ENCODE data around the gene PLEKHH1.
A peak's percentile ranks its signal among the peaks of the same experiment; 100 is the strongest.
"Not testable (repeated sequence)": the region's sequence is repeated elsewhere in the genome, so short reads cannot be mapped to it uniquely, and the experiment has no call there.

Gene PLEKHH1

DNA sequence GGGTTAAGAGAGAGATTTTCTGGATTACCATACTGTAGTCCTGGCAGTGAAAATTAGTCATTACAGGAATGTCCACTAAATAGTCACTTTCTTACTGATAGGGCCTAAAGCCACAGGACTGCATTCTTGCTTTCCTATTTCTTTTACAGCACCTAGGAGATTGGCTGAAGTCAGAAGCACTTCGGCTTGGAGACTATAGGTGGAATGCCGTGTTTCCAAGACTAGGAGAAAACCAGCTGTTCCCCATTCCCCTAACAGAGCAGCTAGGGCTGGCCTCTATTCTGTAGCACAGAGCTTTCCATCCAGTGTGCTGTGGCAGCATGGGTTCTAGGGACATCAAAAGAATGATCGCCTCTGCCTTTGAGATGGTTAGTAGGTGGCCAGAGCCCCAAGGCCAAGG, 51.9 kb downstream of the PLEKHH1 start:
- no peak for DNase-seq

- no peak for DNase-seq
These were observed 53.3 kb downstream of the PLEKHH1 start for GRCh38 chr14:67586369-67586768.

GRCh38 chr14:67589204-67589770, 56.2 kb downstream of the PLEKHH1 start:
- no peak for DNase-seq

DNA sequence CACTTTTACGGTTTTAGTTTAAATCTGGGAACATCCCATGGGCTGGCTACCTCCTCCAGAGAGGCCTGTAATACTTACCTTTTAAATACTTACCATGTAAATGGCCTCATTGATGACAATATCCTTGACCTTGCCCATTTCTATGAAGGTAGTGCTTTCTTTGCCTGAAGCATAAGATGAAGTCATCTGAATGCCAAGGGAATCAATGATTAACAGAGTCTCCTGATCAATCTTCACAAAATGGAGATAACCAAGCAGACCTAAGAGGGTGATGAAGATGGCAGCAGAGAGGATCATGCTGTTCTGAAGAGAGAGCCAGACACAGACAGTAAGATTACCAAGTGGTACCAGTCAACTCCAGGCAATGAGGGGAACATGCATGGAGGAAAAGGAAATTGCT, 60.6 kb downstream of the PLEKHH1 start:
- DNase-seq, result not testable (repeated sequence)

GRCh38 chr14:67595392-67595791, 62.3 kb downstream of the PLEKHH1 start:
- DNase-seq, result no peak

DNA sequence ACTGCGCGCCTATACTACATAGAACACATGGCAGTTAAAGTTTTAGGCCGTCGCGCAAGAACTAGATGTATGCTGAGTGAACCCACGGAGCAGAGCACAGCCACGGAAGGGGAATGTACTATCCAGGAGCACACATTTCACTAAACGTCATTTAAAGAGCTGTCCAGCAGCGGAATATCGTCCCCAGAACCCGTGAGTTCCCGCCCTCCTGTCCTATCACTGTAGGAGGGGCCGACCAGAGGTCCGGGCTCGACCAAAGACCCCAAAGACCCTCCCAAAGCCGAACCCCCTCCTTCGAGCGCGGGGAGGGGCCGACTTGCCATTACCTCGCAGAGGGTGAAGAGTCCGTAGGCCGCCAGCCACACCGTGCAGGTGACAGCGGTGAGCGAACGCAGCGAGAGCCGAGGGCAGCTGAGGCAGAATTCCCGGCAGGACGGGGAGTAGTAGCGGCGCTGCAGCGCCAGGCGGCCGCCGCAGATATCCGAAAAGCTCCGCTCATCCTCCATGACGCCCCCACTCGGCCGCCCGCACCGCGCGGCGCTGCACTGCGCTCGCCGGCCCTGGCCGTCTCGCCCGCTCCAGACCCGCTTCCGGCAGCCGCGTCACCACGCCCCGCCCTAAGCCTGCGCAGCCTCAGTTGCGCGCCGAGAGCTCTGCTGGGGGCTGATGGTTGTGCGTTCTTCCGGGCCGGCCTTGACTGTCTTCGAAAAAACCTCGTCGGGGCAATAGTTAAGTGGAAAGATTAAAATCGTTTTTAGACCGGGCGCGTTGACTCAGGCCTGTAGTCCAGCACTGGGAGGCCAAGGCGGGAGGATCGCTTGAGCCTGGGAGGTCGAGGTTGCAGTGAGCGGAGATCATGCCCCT, 66.8 kb downstream of the PLEKHH1 start, which contains the start of gene PIGH:
Gene PIGH, minus strand, starts transcription at position 571 of the 864 bp plus-strand sequence. Its CDS starts 65 bp downstream, at position 506.
- DNase-seq, result peak; percentile 72 to 94 (median 88)

- not testable (repeated sequence) for DNase-seq
These were observed 67.5 kb downstream of the PLEKHH1 start for GRCh38 chr14:67600562-67600974.

GRCh38 chr14:67602076-67602475, 69.0 kb downstream of the PLEKHH1 start:
- no peak for DNase-seq

DNA sequence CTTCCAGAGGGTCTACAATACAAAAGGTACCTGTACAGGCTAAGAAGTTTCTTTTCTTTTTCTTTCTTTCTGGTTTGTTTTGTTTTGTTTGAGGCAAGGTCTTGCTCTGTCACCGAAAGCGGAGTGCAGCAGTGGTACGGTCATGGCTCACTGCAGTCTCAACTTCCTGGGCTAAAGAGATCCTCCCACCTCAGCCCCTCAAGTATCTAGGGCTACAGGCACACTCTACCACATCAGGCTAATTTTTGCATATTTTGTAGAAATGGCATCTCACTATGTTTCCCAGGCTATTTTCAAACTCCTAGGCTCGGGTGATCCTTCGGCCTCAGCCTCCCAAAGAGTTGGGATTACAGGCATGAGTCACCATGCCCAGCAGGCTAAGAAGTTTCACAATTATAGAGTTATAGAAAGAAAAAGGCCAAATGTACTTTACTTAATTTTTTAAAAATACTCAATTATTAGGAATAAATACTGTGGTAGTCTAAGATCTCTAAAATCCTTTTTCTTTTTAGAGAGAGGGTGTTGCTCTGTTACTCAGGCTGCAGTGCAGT, 70.0 kb downstream of the PLEKHH1 start:
- DNase-seq, result no peak

GRCh38 chr14:67607646-67608045, 74.6 kb downstream of the PLEKHH1 start:
- no peak for DNase-seq

DNA sequence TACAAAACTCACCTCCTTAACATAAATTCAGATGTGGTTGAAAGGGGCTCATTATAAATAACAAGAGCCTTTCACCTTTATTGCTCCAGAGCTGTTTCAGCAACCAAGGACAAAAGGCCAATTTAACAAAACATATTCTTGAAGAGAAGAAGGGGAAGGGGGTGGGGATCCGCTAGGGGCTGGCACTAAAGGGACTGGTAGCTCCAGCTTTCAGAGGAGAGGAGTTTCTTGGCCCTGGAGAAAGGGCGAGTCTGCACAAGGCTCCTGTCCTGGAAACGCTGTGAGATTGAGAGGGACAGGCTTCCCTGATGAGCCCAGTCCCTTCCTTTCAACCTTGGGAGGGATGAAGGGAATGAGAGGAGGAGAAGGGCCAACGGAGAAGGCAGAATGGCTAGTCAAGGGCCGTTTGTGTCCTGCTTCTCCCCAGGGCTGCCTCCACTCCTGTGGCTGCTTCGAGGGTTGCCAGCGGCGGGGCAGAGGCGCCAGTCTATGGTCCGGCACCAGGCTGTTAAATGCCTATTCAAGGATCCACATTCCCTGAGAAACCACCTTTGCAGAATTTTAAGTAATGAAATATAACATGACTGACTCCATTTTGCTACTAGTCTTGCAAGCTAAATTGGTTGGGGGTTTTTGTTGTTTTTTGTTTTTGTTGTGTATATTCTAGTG, 76.7 kb downstream of the PLEKHH1 start:
- no peak for DNase-seq

DNA sequence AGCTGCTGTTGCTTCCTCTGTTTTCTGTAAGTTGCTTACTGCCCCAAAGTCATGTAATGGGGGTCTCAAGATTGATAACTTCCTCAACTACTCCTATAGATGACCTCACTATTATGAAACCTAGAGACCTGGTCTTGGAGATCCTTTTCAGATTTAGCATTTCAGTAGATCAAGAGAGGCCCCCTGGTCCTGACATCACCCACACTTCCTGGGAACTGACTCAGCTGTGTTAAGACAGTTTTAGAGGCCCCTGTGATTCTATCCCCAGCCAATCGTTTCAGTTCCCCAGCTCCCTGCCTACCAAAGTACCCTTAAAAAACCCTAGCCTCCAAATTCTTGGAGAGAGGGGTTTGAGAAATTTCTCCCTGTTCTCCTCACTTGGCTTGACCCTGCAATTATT, 77.4 kb downstream of the PLEKHH1 start:
- DNase-seq, result no peak

- DNase-seq, result no peak
These were observed 85.5 kb downstream of the PLEKHH1 start for GRCh38 chr14:67618617-67619063.

GRCh38 chr14:67619446-67620216, 86.5 kb downstream of the PLEKHH1 start, which contains the start of gene ARG2:
Gene ARG2, plus strand, starts transcription at chr14:67619920. Its CDS starts 58 bp downstream, at chr14:67619978.
- peak; percentile 75 to 97 (median 92) for DNase-seq

- DNase-seq, result no peak
These were observed 87.2 kb downstream of the PLEKHH1 start for GRCh38 chr14:67620217-67620785.

DNA sequence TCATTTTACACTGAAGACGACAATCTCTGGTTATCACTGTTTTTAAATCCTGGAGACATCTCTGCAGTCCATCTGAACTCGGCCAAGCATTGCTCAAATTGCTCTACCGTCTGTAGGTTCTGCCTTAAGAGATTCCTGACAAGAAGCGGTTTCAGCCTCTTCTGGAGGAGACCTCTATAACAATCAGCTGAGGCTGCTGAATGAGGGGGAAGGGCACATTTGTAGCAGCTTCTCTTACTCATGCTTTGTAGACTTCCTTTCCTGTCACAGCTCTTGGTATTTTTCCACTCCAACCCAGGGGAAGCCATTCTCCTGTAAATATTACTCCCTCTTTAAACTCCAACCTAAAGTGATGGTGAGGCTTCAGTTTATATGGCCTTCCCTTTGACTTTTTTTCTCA, 89.6 kb downstream of the PLEKHH1 start:
- no peak for DNase-seq

GRCh38 chr14:67623114-67623513, 90.0 kb downstream of the PLEKHH1 start:
- DNase-seq, result no peak

GRCh38 chr14:67626131-67626530, 93.0 kb downstream of the PLEKHH1 start:
- not testable (repeated sequence) for DNase-seq

GRCh38 chr14:67627519-67627918, 94.4 kb downstream of the PLEKHH1 start:
- DNase-seq, result no peak

GRCh38 chr14:67630186-67630585, 97.1 kb downstream of the PLEKHH1 start:
- DNase-seq, result no peak

GRCh38 chr14:67630938-67631337, 97.8 kb downstream of the PLEKHH1 start:
- no peak for DNase-seq
